Natural killer cell (primary cell): ENCODE results near the gene CAMSAP2. TPM values are rescaled to one million over a fixed set of nuclear protein-coding genes. Genes with fewer than 3 reads are reported as not detected.

Experiments
- ATAC-seq, 3 donors: fragments of 150-1000 bp in 2 of 3; fragments of 200-7000 bp in 1 of 3; cut with Tn5 transposase; 1 replicate in 1 of 3; 2 replicates in 2 of 3; pipeline ENCODE4 v1.10.0; 2021; ENCODE audit warnings: mild to moderate bottlenecking in 2 of 3, moderate library complexity in 2 of 3
- DNase-seq, 2 donors: peaks; one replicate each; pipeline versions ENCODE4 v3.0.0 to v3.0.0-alpha.2; 2013 to 2021; ENCODE audit warnings: mixed read lengths in 1 of 2
- H3K27ac ChIP-seq: one replicate; pipeline ENCODE4 v1.5.1; 2013; ENCODE audit warnings: mild to moderate bottlenecking, low read length
- H3K27me3 ChIP-seq: one replicate; pipeline ENCODE4 v1.6.1; 2013; ENCODE audit warnings: low read length; ENCODE audit not compliant: control insufficient read depth, insufficient read depth
- H3K36me3 ChIP-seq: one replicate; pipeline ENCODE4 v1.6.1; 2013; ENCODE audit warnings: low read length; ENCODE audit not compliant: control insufficient read depth, insufficient read depth
- H3K4me1 ChIP-seq: one replicate; pipeline ENCODE4 v1.6.1; 2013; ENCODE audit warnings: low read length; ENCODE audit not compliant: control insufficient read depth, insufficient read depth
- H3K4me3 ChIP-seq: one replicate; pipeline ENCODE4 v1.5.1; 2013; ENCODE audit warnings: low read length
- H3K9me3 ChIP-seq: one replicate; pipeline ENCODE4 v1.6.1; 2013; ENCODE audit warnings: low read length; ENCODE audit not compliant: control insufficient read depth, insufficient read depth
- H3K27ac Mint-ChIP-seq, 2 donors: one replicate each; pipeline ENCODE4 v1.8.0; 2022; ENCODE audit warnings: mild to moderate bottlenecking in 2 of 2, mixed read lengths in 2 of 2, moderate library complexity in 1 of 2
- H3K27me3 Mint-ChIP-seq, 2 donors: one replicate each; pipeline ENCODE4 v1.8.0; 2022; ENCODE audit warnings: low read depth in 2 of 2, mixed read lengths in 2 of 2
- H3K36me3 Mint-ChIP-seq: one replicate; pipeline ENCODE4 v1.8.0; 2022; ENCODE audit warnings: mixed read lengths
- H3K4me1 Mint-ChIP-seq, 2 donors: one replicate each; pipeline ENCODE4 v1.8.0; 2022; ENCODE audit warnings: mixed read lengths in 2 of 2
- H3K4me3 Mint-ChIP-seq: one replicate; pipeline ENCODE4 v1.8.0; 2022; ENCODE audit warnings: mild to moderate bottlenecking, moderate library complexity, mixed read lengths
- H3K9me3 Mint-ChIP-seq, 2 donors: one replicate each; pipeline ENCODE4 v1.8.0; 2022; ENCODE audit warnings: mixed read lengths in 2 of 2
- CTCF ChIP-seq: fragments of 200-600 bp; IDR thresholded peaks from one replicate; pipeline ENCODE4 v1.8.0; 2022; ENCODE audit warnings: antibody characterized with exemption
- WGBS: methylation state at CpG from one replicate; pipeline ENCODE4 v1.1.7; 2013; ENCODE audit warnings: missing lambda C conversion rate; ENCODE audit not compliant: insufficient coverage; 5-methylcytosine and 5-hydroxymethylcytosine counted together
- intact Hi-C: fragments of 100-400 bp; cut with micrococcal nuclease; formaldehyde crosslinking; loops from one replicate; pipeline ENCODE4 v1.14.2; 2022
- total RNA-seq, 4 donors: library from RNA; stranded (reverse); fragments of 120-200 nt in 1 of 4; gene quantifications; one replicate each; pipeline versions ENCODE4 v1.2.3 to v1.2.4, GENCODE V29; 2013 to 2022

Gene CAMSAP2
- total RNA-seq, 3 donors from 2014 or later (not counting 1 experiment from before 2014, with no cell fraction given): 0.25 to 0.89 (median 0.50) TPM

GRCh38 chr1:200755456-200755855 is 16.8 kb downstream of the CAMSAP2 start:
- no peak overlapping the region for H3K4me3 ChIP-seq
- ATAC-seq (no peak), DNase-seq (no peak)
- H3K4me3 Mint-ChIP-seq: no peak overlapping the region
- no peaks in the 10 kb centered on the region for H3K9me3 Mint-ChIP-seq
- intact Hi-C loops: no loop called here
- no peak overlapping the region for H3K27ac ChIP-seq
- no peaks in the 10 kb centered on the region for H3K36me3 Mint-ChIP-seq
- 92% methylated on average over 3 of the region's 3 CpGs for WGBS
- no peaks in the 10 kb centered on the region for H3K9me3 ChIP-seq
- H3K27ac Mint-ChIP-seq: no peak overlapping the region
- TF ChIP-seq CTCF: no peak
- no peaks in the 10 kb centered on the region for H3K27me3 ChIP-seq
- no peaks in the 10 kb centered on the region for H3K4me1 ChIP-seq
- H3K4me1 Mint-ChIP-seq: no peaks in the 10 kb centered on the region
- no peaks in the 10 kb centered on the region for H3K36me3 ChIP-seq
- H3K27me3 Mint-ChIP-seq: peaks cover 10 to 21% of the 10 kb centered on the region in 2 donors

GRCh38 chr1:200762089-200762488 is 23.4 kb downstream of the CAMSAP2 start:
- H3K27me3 ChIP-seq: peaks cover 2% of the 10 kb centered on the region
- no peak overlapping the region for H3K27ac ChIP-seq
- Mint-ChIP-seq H3K27ac (no peak overlapping the region), H3K9me3 (no peaks in the 10 kb centered on the region), H3K4me1 (no peaks in the 10 kb centered on the region), H3K36me3 (no peaks in the 10 kb centered on the region), H3K4me3 (no peak overlapping the region), H3K27me3 (peaks cover 19 to 20% of the 10 kb centered on the region in 2 donors)
- H3K9me3 ChIP-seq: no peaks in the 10 kb centered on the region
- no peak for DNase-seq
- H3K36me3 ChIP-seq: no peaks in the 10 kb centered on the region
- ATAC-seq: no peak
- TF ChIP-seq CTCF: no peak
- no peak overlapping the region for H3K4me3 ChIP-seq
- no peaks in the 10 kb centered on the region for H3K4me1 ChIP-seq
- intact Hi-C loops: no loop called here

- Mint-ChIP-seq H3K4me1 (no peaks in the 10 kb centered on the region), H3K27ac (no peak overlapping the region), H3K9me3 (no peaks in the 10 kb centered on the region), H3K4me3 (no peak overlapping the region), H3K27me3 (peaks cover 13 to 17% of the 10 kb centered on the region in 2 donors), H3K36me3 (no peaks in the 10 kb centered on the region)
- no peak overlapping the region for H3K27ac ChIP-seq
- no peaks in the 10 kb centered on the region for H3K27me3 ChIP-seq
- H3K4me1 ChIP-seq: no peaks in the 10 kb centered on the region
- TF ChIP-seq CTCF: no peak
- no peak for DNase-seq
- no peak overlapping the region for H3K4me3 ChIP-seq
- intact Hi-C loops: no loop called here
- no peak for ATAC-seq
- H3K36me3 ChIP-seq: no peaks in the 10 kb centered on the region
- no peaks in the 10 kb centered on the region for H3K9me3 ChIP-seq
Observed at GRCh38 chr1:200767321-200767720, 28.6 kb downstream of the CAMSAP2 start.
